Transverse colon (tissue), 4 donors: ENCODE measurements around the gene CAT. TPM values are rescaled to one million over a fixed set of nuclear protein-coding genes. Genes with fewer than 3 reads are reported as not detected.

Source experiments
- DNase-seq: peaks from one replicate; pipeline ENCODE4 v3.0.0-alpha.2; 2019
- H3K27ac ChIP-seq, 4 donors: fragments of 200-600 bp; sonication (generic); 2 replicates each; pipeline ENCODE4 v1.5.1; 2016 to 2018; ENCODE audit warnings: inconsistent platforms in 4 of 4
- H3K27me3 ChIP-seq: fragments of 200-600 bp; sonication (generic); 2 replicates; pipeline ENCODE4 v1.5.1; 2017; ENCODE audit warnings: inconsistent platforms
- H3K36me3 ChIP-seq, 4 donors: fragments of 200-600 bp; sonication (generic); 2 replicates each; pipeline ENCODE4 v1.5.1; 2017 to 2019; ENCODE audit warnings: inconsistent platforms in 4 of 4
- H3K4me1 ChIP-seq, 4 donors: fragments of 200-600 bp; sonication (generic); 2 replicates each; pipeline ENCODE4 v1.5.1; 2017 to 2020; ENCODE audit warnings: inconsistent platforms in 4 of 4
- H3K4me3 ChIP-seq, 4 donors: fragments of 200-600 bp; sonication (generic); 1 replicate in 1 of 4; 2 replicates in 3 of 4; pipeline versions ENCODE4 v1.5.1 to v1.6.1; 2017 to 2019; ENCODE audit warnings: inconsistent platforms in 4 of 4
- H3K9me3 ChIP-seq, 2 donors: fragments of 200-600 bp; sonication (generic); 2 replicates each; pipeline ENCODE4 v1.5.1; 2017 to 2019; ENCODE audit warnings: inconsistent platforms in 2 of 2
- CTCF ChIP-seq, 5 experiments: fragments of 200-600 bp in 3 of 5; fragments of 450-650 bp in 2 of 5; sonication (generic) in 3 of 5; IDR thresholded peaks; 1 replicate in 2 of 5; 2 replicates in 3 of 5; pipeline ENCODE4 v1.5.1; 2016 to 2017; ENCODE audit warnings: antibody characterized with exemption in 5 of 5, inconsistent platforms in 3 of 5, mild to moderate bottlenecking in 2 of 5, moderate library complexity in 1 of 5
- EP300 ChIP-seq: sonication (generic); formaldehyde crosslinking; IDR thresholded peaks from one replicate; pipeline ENCODE4 v1.6.1; 2017; ENCODE audit warnings: antibody characterized with exemption, low read depth
- POLR2A ChIP-seq: fragments of 450-650 bp; IDR thresholded peaks from one replicate; pipeline ENCODE4 v1.6.1; 2016; ENCODE audit warnings: antibody characterized with exemption, mild to moderate bottlenecking, moderate library complexity
- POLR2AphosphoS5 ChIP-seq, 3 donors: sonication (generic); formaldehyde crosslinking; IDR thresholded peaks; one replicate each; pipeline ENCODE4 v1.6.1; 2016; ENCODE audit warnings: antibody characterized with exemption in 3 of 3
- WGBS, 2 donors: methylation state at CpG; one replicate each; pipeline ENCODE4 v1.1.5; 2018; ENCODE audit warnings: low coverage in 1 of 2; 5-methylcytosine and 5-hydroxymethylcytosine counted together
- in situ Hi-C, 4 donors: fragments of 200-750 bp; cut with MboI; loops; one replicate each; pipeline versions ENCODE4 v1.15.0 to v1.15.1; 2017; ENCODE audit warnings: low sequenced_read_pairs in 3 of 4, low pct_ligation_motif_present in 1 of 4, low pct_unique_long_range_greater_than_20kb in 1 of 4
- intact Hi-C: fragments of 100-400 bp; cut with DNase I; formaldehyde crosslinking; loops from one replicate; pipeline ENCODE4 v1.15.1; 2023; ENCODE audit warnings: low total_unique reads
- total RNA-seq, 4 donors: library from RNA; depleted of rRNA; stranded (reverse); fragments of >200 nt; gene quantifications; one replicate each; pipeline ENCODE4 v1.1.0, GENCODE V29; 2016

CAT gene
- total RNA-seq, 4 donors from 2014 or later = 81.2 to 168 (median 133) TPM

- Histone ChIP-seq H3K9me3 (no peaks in the 10 kb centered on the region), H3K36me3 (peaks cover 0 to 21% (median 10%) of the 10 kb centered on the region in 4 donors), H3K4me1 (peaks cover 0 to 22% (median 0%) of the 10 kb centered on the region in 4 donors), H3K27ac (no peak overlapping the region), H3K4me3 (no peak overlapping the region), H3K27me3 (no peaks in the 10 kb centered on the region)
- intact Hi-C loops (no loop called here), in situ Hi-C loops (no loop called here)
- DNase-seq = no peak
- 59 to 76% methylated on average over 5 of the region's 5 CpGs for WGBS, 2 donors
- TF ChIP-seq POLR2A = no peak
- TF ChIP-seq EP300 = no peak
- TF ChIP-seq CTCF (IDR thresholded peaks at IDR 0.05) = no peak
- TF ChIP-seq POLR2AphosphoS5 (IDR thresholded peaks at IDR 0.05) = no peak
Observed at GRCh38 chr11:34446386-34446785, 7.7 kb downstream of the CAT start.

GRCh38 chr11:34447044-34447443 lies 8.3 kb downstream of the CAT start:
- no peak overlapping the region for H3K4me3 ChIP-seq
- peaks cover 0 to 19% (median 0%) of the 10 kb centered on the region in 4 donors for H3K4me1 ChIP-seq
- H3K36me3 ChIP-seq = peaks cover 0 to 27% (median 13%) of the 10 kb centered on the region in 4 donors
- no peak overlapping the region for H3K27ac ChIP-seq
- H3K9me3 ChIP-seq = no peaks in the 10 kb centered on the region
- no peaks in the 10 kb centered on the region for H3K27me3 ChIP-seq
- TF ChIP-seq POLR2A (no peak), CTCF (IDR thresholded peaks at IDR 0.05) (no peak), POLR2AphosphoS5 (IDR thresholded peaks at IDR 0.05) (no peak), EP300 (no peak)
- intact Hi-C loops (no loop called here), in situ Hi-C loops (no loop called here)
- no peak for DNase-seq

- Histone ChIP-seq H3K36me3 (peaks cover 0 to 36% (median 18%) of the 10 kb centered on the region in 4 donors), H3K9me3 (no peaks in the 10 kb centered on the region), H3K4me1 (peaks cover 0 to 14% (median 0%) of the 10 kb centered on the region in 4 donors), H3K27ac (no peak overlapping the region), H3K27me3 (no peaks in the 10 kb centered on the region), H3K4me3 (no peak overlapping the region)
- no peak for DNase-seq
- WGBS, 2 donors = 89 to 93% methylated on average over 4 to 11 of the region's 11 CpGs
- no peak for TF ChIP-seq POLR2AphosphoS5 (IDR thresholded peaks at IDR 0.05)
- no peak for TF ChIP-seq EP300
- no peak for TF ChIP-seq POLR2A
- no peak for TF ChIP-seq CTCF (IDR thresholded peaks at IDR 0.05)
- in situ Hi-C loops (no loop called here), intact Hi-C loops (no loop called here)
Observed at GRCh38 chr11:34448223-34448994, 9.7 kb downstream of the CAT start.

GRCh38 chr11:34449013-34449412 lies 10.3 kb downstream of the CAT start:
- DNase-seq = no peak
- Histone ChIP-seq H3K27me3 (no peaks in the 10 kb centered on the region), H3K9me3 (no peaks in the 10 kb centered on the region), H3K4me1 (peaks cover 0 to 12% (median 0%) of the 10 kb centered on the region in 4 donors), H3K4me3 (no peak overlapping the region), H3K36me3 (peaks cover 0 to 42% (median 21%) of the 10 kb centered on the region in 4 donors), H3K27ac (no peak overlapping the region)
- intact Hi-C loops = no loop called here
- in situ Hi-C loops = no loop called here
- TF ChIP-seq CTCF (IDR thresholded peaks at IDR 0.05) (no peak), EP300 (no peak), POLR2AphosphoS5 (IDR thresholded peaks at IDR 0.05) (no peak)
- 42 to 47% methylated on average over 2 to 3 of the region's 3 CpGs for WGBS, 2 donors
